GM12873 (cell line): ENCODE data around the gene CDK9.

Experiments used
- CTCF ChIP-seq: IDR thresholded peaks from 2 replicates; pipeline ENCODE4 v1.5.1; 2012; ENCODE audit warnings: low read depth, mild to moderate bottlenecking, moderate library complexity, low read length, control low read depth; ENCODE audit not compliant: insufficient read depth; ENCODE audit errors: missing control alignments

CDK9 gene

GRCh38 chr9:127785933-127786772, at the start of gene CDK9:
TSS of gene CDK9 (plus strand) at chr9:127786034. CDS start at chr9:127786149, 115 bp downstream.
- no peak for TF ChIP-seq CTCF

- TF ChIP-seq CTCF: no peak
Measured at GRCh38 chr9:127738666-127739065, 47.2 kb upstream of the CDK9 start.

- TF ChIP-seq CTCF: no peak
Measured at GRCh38 chr9:127739614-127740330, 46.1 kb upstream of the CDK9 start.

- TF ChIP-seq CTCF: no peak
Measured at GRCh38 chr9:127741831-127742434, 43.9 kb upstream of the CDK9 start.

GRCh38 chr9:127742435-127743088, 43.3 kb upstream of the CDK9 start:
- no peak for TF ChIP-seq CTCF

- TF ChIP-seq CTCF: no peak
Measured at GRCh38 chr9:127744398-127745110, 41.3 kb upstream of the CDK9 start.
